Common myeloid progenitor, CD34-positive (primary cell): ENCODE measurements around the gene KCTD3.

Source experiments
- CTCF ChIA-PET: fragments of 350-600 bp; sonication (Branson Sonifier 250); formaldehyde crosslinking; loops from one replicate; lab custom pipeline; 2021; ENCODE audit warnings: antibody characterized with exemption; lab: Charles Lee
- POLR2A ChIA-PET: fragments of 350-600 bp; sonication (Branson Sonifier 250); formaldehyde crosslinking; loops from one replicate; lab custom pipeline; 2021; ENCODE audit warnings: antibody characterized with exemption; lab: Charles Lee
- DNase-seq, 3 donors: peaks; one replicate each; pipeline versions ENCODE4 v3.0.0 to v3.0.0-alpha.2; 2013
- H3K27ac ChIP-seq, 2 experiments: 1 replicate in 1 of 2; 2 replicates in 1 of 2; pipeline ENCODE4 v1.7.0; 2013; ENCODE audit warnings: inconsistent platforms in 2 of 2, low read length in 2 of 2, mild to moderate bottlenecking in 2 of 2, low read depth in 1 of 2, moderate library complexity in 1 of 2; ENCODE audit not compliant: severe bottlenecking in 2 of 2, insufficient read depth in 1 of 2, poor library complexity in 1 of 2
- H3K27me3 ChIP-seq, 5 experiments: replicated peaks in 2 of 5; 1 replicate in 3 of 5; 2 replicates in 2 of 5; pipeline versions ENCODE4 v1.6.1 to v1.7.0; 2013; ENCODE audit warnings: low read length in 4 of 5, mild to moderate bottlenecking in 2 of 5, moderate library complexity in 2 of 5, inconsistent platforms in 1 of 5; ENCODE audit not compliant: insufficient read depth in 5 of 5, control insufficient read depth in 4 of 5
- H3K36me3 ChIP-seq, 4 experiments: 1 replicate in 2 of 4; 2 replicates in 2 of 4; pipeline versions ENCODE4 v1.6.1 to v1.7.0; 2013; ENCODE audit warnings: low read length in 3 of 4, control low read depth in 1 of 4, mild to moderate bottlenecking in 1 of 4; ENCODE audit not compliant: control insufficient read depth in 4 of 4, insufficient read depth in 4 of 4
- H3K4me1 ChIP-seq, 4 experiments: 1 replicate in 3 of 4; 2 replicates in 1 of 4; pipeline versions ENCODE4 v1.6.1 to v1.7.1; 2013; ENCODE audit warnings: low read length in 3 of 4, mild to moderate bottlenecking in 3 of 4, control low read depth in 1 of 4, inconsistent platforms in 1 of 4, moderate library complexity in 1 of 4; ENCODE audit not compliant: control insufficient read depth in 4 of 4, insufficient read depth in 4 of 4; ENCODE audit errors: control extremely low read depth in 1 of 4
- H3K4me3 ChIP-seq, 7 experiments: 1 replicate in 4 of 7; 2 replicates in 3 of 7; pipeline versions ENCODE4 v1.5.1 to v1.7.0; 2013; ENCODE audit warnings: mild to moderate bottlenecking in 7 of 7, low read length in 6 of 7, moderate library complexity in 6 of 7, inconsistent platforms in 2 of 7, low read depth in 2 of 7, control low read depth in 1 of 7; ENCODE audit not compliant: insufficient read depth in 4 of 7, control insufficient read depth in 1 of 7; ENCODE audit errors: extremely low read depth in 1 of 7
- H3K9me3 ChIP-seq, 5 experiments: 1 replicate in 4 of 5; 2 replicates in 1 of 5; pipeline versions ENCODE4 v1.6.1 to v1.7.1; 2013; ENCODE audit warnings: low read length in 4 of 5, mild to moderate bottlenecking in 2 of 5, inconsistent platforms in 1 of 5, low read depth in 1 of 5, moderate library complexity in 1 of 5; ENCODE audit not compliant: control insufficient read depth in 4 of 5, insufficient read depth in 2 of 5; ENCODE audit errors: control extremely low read depth in 1 of 5
- WGBS: methylation state at CpG from one replicate; pipeline ENCODE4 v1.1.5; 2013; ENCODE audit not compliant: insufficient coverage; 5-methylcytosine and 5-hydroxymethylcytosine counted together

The KCTD3 gene

DNA sequence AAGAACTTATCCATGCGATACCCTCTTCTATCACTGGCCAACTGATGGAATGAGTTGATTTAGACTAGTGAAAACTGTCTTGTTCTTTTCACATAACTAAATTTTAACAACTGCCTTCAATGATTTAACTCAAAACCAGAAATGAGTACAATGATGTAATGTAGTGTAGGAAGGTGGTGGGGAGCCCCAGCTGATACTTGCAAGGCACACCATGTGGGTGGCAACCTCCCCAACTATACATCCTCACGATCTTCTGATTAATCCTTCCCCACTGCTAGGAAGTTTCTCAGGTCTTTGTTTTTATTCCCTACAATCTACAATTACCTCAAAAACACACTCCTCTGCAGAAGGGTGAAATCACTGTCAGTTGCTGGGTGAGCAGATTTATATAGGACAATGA is 100.7 kb downstream of the KCTD3 start:
- Histone ChIP-seq H3K27ac (no peak overlapping the region), H3K36me3 (no peaks in the 10 kb centered on the region), H3K9me3 (no peaks in the 10 kb centered on the region), H3K4me3 (no peak overlapping the region), H3K27me3 (no peaks in the 10 kb centered on the region), H3K4me1 (no peaks in the 10 kb centered on the region)
- no peak for DNase-seq
- CTCF ChIA-PET: no interaction called here
- POLR2A ChIA-PET: no interaction called here
- 80% methylated on average over 1 of the region's 2 CpGs for WGBS

DNA sequence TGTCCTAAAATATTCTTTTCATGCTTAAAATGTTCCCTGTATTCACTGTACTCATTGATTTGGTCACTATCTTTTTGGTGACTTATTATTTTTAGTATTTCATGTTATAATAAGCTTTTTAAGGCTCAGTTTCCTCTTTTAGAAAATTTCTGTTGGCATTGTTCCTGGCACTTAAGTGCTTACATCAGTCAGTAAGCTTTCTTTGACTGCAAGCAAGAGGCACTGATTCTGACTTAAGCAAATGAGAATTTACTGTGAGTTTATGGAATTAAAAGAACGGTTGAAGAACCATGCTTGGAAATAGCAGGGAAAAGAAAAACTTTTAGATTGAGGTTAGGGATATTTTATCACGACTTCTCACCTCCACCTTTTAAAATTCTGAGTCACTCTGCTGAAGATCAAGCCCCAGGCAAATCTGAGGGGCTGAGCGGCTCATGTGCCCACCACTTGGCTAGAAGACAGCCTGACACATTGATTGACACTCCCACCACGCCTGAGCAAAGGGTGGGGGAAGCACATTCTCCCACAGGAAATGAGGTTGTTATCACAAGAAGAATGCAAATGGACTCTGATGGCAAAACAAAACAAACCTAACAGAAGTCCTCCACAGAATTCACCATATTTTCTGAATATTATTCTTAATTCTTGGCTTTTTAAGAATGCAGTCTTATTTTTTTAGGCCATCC is 102.8 kb downstream of the KCTD3 start:
- H3K27me3 ChIP-seq: no peaks in the 10 kb centered on the region
- H3K4me3 ChIP-seq: no peak overlapping the region
- ChIA-PET POLR2A (no interaction called here), CTCF (no interaction called here)
- H3K36me3 ChIP-seq: no peaks in the 10 kb centered on the region
- 25% methylated on average over 1 of the region's 4 CpGs for WGBS
- DNase-seq: no peak
- no peaks in the 10 kb centered on the region for H3K4me1 ChIP-seq
- no peak overlapping the region for H3K27ac ChIP-seq
- H3K9me3 ChIP-seq: no peaks in the 10 kb centered on the region
